HEK293T (cell line): ENCODE data around the gene SKIC2.
"Not testable (repeated sequence)": the region's sequence is repeated elsewhere in the genome, so short reads cannot be mapped to it uniquely, and the experiment has no call there.

Experiments
- CTCF ChIA-PET: fragments of 350-600 bp; formaldehyde crosslinking; extraction: SDS; loops from one replicate; lab custom pipeline; 2021; ENCODE audit warnings: antibody characterized with exemption, inconsistent platforms; lab: Yijun Ruan, JAX
- POLR2A ChIA-PET: fragments of 350-600 bp; formaldehyde crosslinking; extraction: SDS; loops from one replicate; lab custom pipeline; 2020; ENCODE audit warnings: antibody characterized with exemption, inconsistent platforms; lab: Yijun Ruan, JAX
- DNase-seq: peaks from one replicate; pipeline ENCODE4 v3.0.0; 2012; ENCODE audit warnings: mixed read lengths; ENCODE audit errors: extremely low spot score

The SKIC2 gene

DNA sequence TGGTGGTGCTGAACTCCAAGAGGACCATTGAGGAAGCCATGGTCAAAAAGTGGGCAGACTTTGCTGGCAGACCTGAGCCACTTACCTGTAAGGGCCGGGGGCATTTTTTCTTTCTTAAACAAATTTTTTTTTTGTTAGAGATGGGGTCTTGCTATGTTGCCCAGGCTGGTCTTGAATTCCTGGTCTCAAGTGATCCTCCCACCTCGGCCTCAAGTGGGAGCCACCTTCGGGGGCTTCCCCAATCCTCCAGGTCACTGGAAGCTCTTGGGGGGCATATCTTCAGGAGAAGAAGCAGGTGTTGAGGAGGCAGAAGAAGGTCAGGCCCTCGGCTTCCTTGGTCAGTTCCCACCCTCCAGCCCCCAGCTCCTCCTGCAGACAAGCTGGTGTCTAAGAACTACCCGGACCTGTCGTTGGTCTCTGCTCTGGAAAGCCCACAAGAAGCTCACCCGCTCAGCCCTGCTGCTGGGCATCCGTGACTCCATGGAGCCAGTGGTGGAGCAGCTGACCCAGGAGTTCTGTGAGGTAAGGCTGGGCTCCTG is 47.1 kb downstream of the SKIC2 start:
- POLR2A ChIA-PET, DNase-seq: not testable (repeated sequence)
- CTCF ChIA-PET, result interaction anchor here (0.6 kb wide), 1 partner anchor 137 kb away, joined by 8 read pairs; no protein-coding TSS in a partner anchor

DNA sequence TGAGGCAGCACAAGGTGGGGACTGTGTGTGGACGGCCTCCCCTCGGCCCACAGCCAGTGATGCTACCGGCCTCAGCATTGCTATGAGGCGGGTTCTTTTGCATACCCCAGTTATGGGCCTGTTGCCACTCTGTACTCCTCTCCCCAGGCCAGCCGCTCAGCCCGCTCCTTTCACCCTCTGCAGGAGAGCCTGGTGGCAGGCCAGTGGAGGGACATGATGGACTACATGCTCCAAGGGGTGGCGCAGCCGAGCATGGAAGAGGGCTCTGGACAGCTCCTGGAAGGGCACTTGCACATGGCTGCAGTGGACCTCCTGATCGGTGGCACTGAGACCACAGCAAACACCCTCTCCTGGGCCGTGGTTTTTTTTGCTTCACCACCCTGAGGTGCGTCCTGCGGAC is 48.1 kb downstream of the SKIC2 start:
- DNase-seq, POLR2A ChIA-PET: not testable (repeated sequence)
- CTCF ChIA-PET, result interaction anchor here (0.6 kb wide), 1 partner anchor 136 kb away, joined by 8 read pairs; no protein-coding TSS in a partner anchor

DNA sequence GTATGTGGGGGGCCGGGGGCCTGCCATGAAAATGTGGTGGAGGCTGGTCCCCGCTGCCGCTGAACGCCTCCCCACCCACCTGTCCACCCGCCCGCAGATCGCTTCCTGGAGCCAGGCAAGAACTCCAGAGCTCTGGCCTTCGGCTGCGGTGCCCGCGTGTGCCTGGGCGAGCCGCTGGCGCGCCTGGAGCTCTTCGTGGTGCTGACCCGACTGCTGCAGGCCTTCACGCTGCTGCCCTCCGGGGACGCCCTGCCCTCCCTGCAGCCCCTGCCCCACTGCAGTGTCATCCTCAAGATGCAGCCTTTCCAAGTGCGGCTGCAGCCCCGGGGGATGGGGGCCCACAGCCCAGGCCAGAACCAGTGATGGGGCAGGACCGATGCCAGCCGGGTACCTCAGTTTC is 49.1 kb downstream of the SKIC2 start:
- CTCF ChIA-PET, DNase-seq, POLR2A ChIA-PET: not testable (repeated sequence)

DNA sequence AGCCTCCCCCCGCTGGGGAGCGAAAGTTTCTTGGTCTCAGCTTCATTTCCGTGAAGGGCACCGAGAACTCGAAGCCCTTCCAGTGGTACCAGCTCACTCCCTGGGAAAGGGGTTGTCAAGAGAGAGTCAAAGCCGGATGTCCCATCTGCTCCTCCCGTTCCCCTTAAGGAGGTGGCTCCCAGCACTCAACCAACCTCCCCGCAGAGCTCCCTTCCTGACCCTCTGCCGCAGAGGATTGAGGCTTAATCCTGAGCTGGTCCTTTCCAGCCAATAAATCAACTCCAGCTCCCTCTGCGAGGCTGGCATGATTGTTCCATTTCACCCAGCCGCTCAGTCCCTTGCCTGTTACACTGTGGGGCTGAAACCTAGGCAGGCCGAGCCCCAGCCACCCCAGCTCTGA is 49.6 kb downstream of the SKIC2 start:
- DNase-seq, CTCF ChIA-PET, POLR2A ChIA-PET: not testable (repeated sequence)

DNA sequence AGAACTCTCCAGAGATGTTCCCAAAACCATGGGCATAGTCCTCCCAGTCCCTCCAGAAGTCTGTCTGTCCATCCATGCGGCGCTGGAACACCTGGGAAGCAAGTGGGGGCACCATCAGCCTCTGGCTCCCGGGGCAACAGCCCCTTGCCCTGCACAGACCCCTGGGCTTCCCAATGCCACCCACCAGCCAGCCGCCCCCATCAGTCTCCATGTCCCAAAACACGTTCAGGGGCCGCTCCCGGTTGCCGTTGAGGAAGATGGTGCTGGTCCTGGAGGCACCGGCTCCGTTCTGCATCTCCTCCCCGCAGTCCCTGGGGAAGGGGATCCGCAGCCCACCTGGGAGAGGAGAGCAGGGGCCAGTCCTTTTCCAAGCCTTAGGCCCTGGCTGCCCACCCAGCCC is 50.6 kb downstream of the SKIC2 start:
- DNase-seq, POLR2A ChIA-PET, CTCF ChIA-PET: not testable (repeated sequence)

DNA sequence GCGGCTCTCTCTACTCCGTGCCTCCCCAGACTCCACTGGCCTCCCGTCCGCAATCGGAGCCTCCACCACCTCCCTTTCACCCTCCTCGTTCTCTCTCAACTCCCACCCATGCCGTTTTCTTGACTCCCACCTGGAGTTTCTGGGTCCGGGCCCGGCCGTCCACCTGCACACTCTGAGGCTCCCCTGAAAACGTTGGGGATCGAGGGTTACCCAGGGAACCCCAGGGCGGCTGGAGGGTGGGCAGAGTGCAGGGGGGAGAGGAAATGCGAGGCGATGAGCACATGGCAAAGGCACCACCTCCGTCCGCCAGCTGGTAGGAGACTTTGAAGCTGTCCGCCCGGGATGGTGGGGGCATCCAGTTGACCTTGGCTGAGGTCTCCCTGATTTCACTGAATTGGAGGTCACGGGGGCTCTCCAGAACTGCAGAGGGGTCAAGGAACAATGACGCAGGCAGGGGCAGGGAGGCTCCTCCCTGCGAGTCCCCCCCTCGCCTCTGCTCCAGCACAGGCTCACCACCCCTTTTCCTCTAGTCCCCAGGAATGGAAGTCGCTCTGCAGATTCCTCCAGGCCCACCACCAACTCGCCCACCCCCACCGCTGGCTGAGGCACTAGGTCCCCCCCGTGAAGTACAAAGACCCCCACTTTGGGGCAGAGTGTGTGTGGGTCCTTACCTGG is 52.0 kb downstream of the SKIC2 start:
- CTCF ChIA-PET, POLR2A ChIA-PET, DNase-seq: not testable (repeated sequence)

DNA sequence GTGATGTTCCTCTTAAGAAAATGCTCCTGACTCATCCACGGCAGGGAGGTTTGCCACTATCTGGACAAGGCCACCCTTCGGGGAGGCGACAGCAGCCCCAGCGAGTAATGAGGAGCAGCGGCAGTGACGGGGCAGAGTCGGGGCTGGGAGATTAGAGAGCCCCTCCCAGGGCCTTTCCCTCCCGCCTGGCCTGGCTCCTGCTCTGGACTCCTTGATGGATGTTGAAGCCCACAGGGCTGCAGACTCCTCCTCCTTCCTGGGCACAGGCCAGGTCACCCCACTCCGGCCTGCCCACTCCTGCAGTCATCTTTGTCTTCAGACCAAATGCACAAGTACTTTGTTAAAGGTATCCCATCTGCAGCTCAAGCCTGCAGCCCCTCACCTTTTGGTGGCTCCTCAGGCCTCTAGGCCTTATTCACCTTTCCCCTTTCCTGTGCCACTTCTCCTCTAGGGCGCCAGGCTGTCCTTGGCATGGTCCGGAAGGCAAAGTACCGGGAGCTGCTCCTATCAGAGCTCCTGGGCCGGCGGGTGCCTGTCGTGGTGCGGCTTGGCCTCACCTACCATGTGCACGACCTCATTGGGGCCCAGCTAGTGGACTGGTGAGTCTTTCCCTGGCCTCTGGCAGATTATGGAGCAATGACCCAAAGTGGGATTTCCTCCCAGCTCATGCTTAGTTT is 54.1 kb downstream of the SKIC2 start:
- POLR2A ChIA-PET, DNase-seq, CTCF ChIA-PET: not testable (repeated sequence)

DNA sequence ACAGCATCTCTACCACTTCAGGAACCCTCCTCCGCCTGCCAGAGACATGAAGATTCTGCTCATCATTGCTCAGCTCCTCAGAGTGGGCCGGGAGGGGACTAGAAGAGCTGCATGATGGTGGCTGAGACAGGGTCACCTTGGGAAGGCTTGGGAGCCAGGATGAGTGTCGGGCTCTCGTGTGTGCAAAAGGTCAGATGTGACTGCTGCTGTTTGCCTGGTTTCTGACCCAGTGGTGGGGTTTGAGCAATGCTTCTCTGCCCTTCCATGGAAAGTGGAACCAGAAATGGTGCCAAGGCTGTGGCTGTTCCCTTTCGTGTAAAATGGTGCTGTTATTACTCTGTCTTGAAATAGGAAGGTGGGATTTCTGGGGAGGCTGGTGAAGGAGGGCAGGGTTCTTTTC is 54.8 kb downstream of the SKIC2 start:
- DNase-seq, POLR2A ChIA-PET, CTCF ChIA-PET: not testable (repeated sequence)

DNA sequence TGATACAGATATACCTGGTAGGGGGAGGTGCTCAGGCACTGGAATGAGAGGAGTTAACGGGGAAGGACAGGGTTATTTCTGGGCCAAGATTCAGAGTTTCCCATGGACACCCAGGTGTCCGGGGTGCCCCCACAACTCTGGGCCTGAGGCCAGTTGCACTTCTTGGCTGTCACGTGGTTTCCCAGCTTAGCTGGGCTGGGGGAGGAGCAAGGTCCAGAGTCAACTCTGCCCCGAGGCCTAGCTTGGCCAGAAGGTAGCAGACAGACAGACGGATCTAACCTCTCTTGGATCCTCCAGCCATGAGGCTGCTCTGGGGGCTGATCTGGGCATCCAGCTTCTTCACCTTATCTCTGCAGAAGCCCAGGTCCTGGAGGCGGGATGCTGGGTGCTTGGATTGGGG is 55.6 kb downstream of the SKIC2 start, which contains the start of gene C4B:
TSS of gene C4B (plus strand) at position 249 of the 400 bp plus-strand sequence. CDS start at position 300, 51 bp downstream.
- POLR2A ChIA-PET, CTCF ChIA-PET: not testable (repeated sequence)

More for the DNA sequence above, 55.6 kb downstream of the SKIC2 start, which contains the start of gene C4B:
- not testable (repeated sequence) for DNase-seq
